SKM-1 treated with dmso at 0.1 percent for 144 hours (cell line): Measurements from ENCODE around the gene CPEB3.
"Not testable (repeated sequence)": the region's sequence is repeated elsewhere in the genome, so short reads cannot be mapped to it uniquely, and the experiment has no call there.

Experiments used
- DNase-seq: peaks from one replicate; lab custom pipeline; 2025; ENCODE audit not compliant: unreplicated experiment; lab: John Stamatoyannopoulos, UW

The CPEB3 gene

GRCh38 chr10:92216608-92217007, 74.3 kb downstream of the CPEB3 start:
- DNase-seq: not testable (repeated sequence)

- not testable (repeated sequence) for DNase-seq
Observed at GRCh38 chr10:92215222-92215621, 75.7 kb downstream of the CPEB3 start.

- DNase-seq: no peak
Observed at GRCh38 chr10:92213049-92213448, 77.8 kb downstream of the CPEB3 start.

GRCh38 chr10:92208736-92209135, 82.1 kb downstream of the CPEB3 start:
- no peak for DNase-seq

- DNase-seq: peak; percentile 26
Observed at GRCh38 chr10:92208157-92208720, 82.6 kb downstream of the CPEB3 start.

- DNase-seq: no peak
Observed at GRCh38 chr10:92207061-92207460, 83.8 kb downstream of the CPEB3 start.

- no peak for DNase-seq
Observed at GRCh38 chr10:92203919-92204623, 86.8 kb downstream of the CPEB3 start.

GRCh38 chr10:92202536-92202935, 88.3 kb downstream of the CPEB3 start:
- DNase-seq: no peak

- no peak for DNase-seq
Observed at GRCh38 chr10:92200564-92200963, 90.3 kb downstream of the CPEB3 start.

- no peak for DNase-seq
Observed at GRCh38 chr10:92187101-92187500, 103.8 kb downstream of the CPEB3 start.

- DNase-seq: no peak
Observed at GRCh38 chr10:92184977-92185376, 105.9 kb downstream of the CPEB3 start.

GRCh38 chr10:92183199-92183598, 107.7 kb downstream of the CPEB3 start:
- no peak for DNase-seq

GRCh38 chr10:92181575-92181974, 109.3 kb downstream of the CPEB3 start:
- DNase-seq: no peak

- no peak for DNase-seq
Observed at GRCh38 chr10:92180399-92180798, 110.5 kb downstream of the CPEB3 start.

- DNase-seq: no peak
Observed at GRCh38 chr10:92177546-92177945, 113.3 kb downstream of the CPEB3 start.

- DNase-seq: no peak
Observed at GRCh38 chr10:92175164-92175563, 115.7 kb downstream of the CPEB3 start.

GRCh38 chr10:92173996-92174395, 116.9 kb downstream of the CPEB3 start:
- DNase-seq: no peak

- DNase-seq: no peak
Observed at GRCh38 chr10:92164036-92164696, 126.7 kb downstream of the CPEB3 start.

- DNase-seq: no peak
Observed at GRCh38 chr10:92162541-92162940, 128.3 kb downstream of the CPEB3 start.

GRCh38 chr10:92156874-92157773, 133.8 kb downstream of the CPEB3 start:
- no peak for DNase-seq

- no peak for DNase-seq
Observed at GRCh38 chr10:92150823-92151222, 140.1 kb downstream of the CPEB3 start.
